Suprapubic skin (tissue), 3 donors: ENCODE data around the gene AP5S1.

Source experiments
- CTCF ChIP-seq, 2 donors: fragments of 200-600 bp in 1 of 2; fragments of 450-650 bp in 1 of 2; sonication (generic) in 1 of 2; IDR thresholded peaks; one replicate each; pipeline ENCODE4 v1.5.1; 2016 to 2019; ENCODE audit warnings: antibody characterized with exemption in 2 of 2, mild to moderate bottlenecking in 1 of 2, moderate library complexity in 1 of 2
- POLR2A ChIP-seq, 2 donors: fragments of 450-650 bp; IDR thresholded peaks; one replicate each; pipeline ENCODE4 v1.6.1; 2017; ENCODE audit warnings: antibody characterized with exemption in 2 of 2, mild to moderate bottlenecking in 2 of 2, moderate library complexity in 2 of 2

DNA sequence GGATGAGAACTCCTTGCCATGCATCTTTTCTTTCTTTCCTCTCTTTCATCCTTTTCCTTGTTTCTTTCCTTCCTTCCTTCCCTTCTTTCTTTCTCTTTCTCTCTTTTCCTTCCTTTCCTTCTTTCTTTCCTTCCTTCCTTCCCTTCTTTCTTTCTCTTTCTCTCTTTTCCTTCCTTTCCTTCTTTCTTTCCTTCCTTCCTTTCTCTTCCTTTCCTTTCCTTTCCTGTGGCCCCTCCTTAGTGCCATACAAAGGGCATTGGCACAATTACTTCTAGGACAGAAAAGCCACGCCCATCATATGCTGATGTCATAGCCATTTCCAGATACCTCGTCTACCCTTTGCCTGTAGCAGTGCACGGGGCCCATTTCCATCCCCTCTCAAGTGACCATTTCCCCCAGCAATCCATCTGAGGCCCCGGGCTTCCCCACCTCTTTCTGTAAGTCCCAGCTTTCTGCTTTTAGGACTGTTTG is 31.6 kb upstream of the AP5S1 start:
- TF ChIP-seq CTCF (IDR thresholded peaks at IDR 0.05) = no peak
- TF ChIP-seq POLR2A (IDR thresholded peaks at IDR 0.05) = no peak
